Peyer's patch (tissue), 4 donors: ENCODE data around the gene NPAS2. TPM values are rescaled to one million over a fixed set of nuclear protein-coding genes. Genes with fewer than 3 reads are reported as not detected.
A peak's percentile ranks its signal among the peaks of the same experiment; 100 is the strongest.

ENCODE experiments used
- DNase-seq, 3 donors: peaks; one replicate each; pipeline ENCODE4 v3.0.0-alpha.2; 2017 to 2019
- H3K27ac ChIP-seq, 4 donors: fragments of 200-600 bp; sonication (generic); one replicate each; pipeline ENCODE4 v1.5.1; 2016 to 2019
- H3K27me3 ChIP-seq, 2 donors: fragments of 200-600 bp; sonication (generic); one replicate each; pipeline ENCODE4 v1.5.1; 2019
- H3K36me3 ChIP-seq, 3 donors: fragments of 200-600 bp; sonication (generic); one replicate each; pipeline ENCODE4 v1.5.1; 2016 to 2019
- H3K4me1 ChIP-seq, 4 donors: fragments of 200-600 bp; sonication (generic); one replicate each; pipeline ENCODE4 v1.5.1; 2016 to 2019
- H3K4me3 ChIP-seq, 4 donors: fragments of 200-600 bp; sonication (generic); 1 replicate in 3 of 4; 2 replicates in 1 of 4; pipeline ENCODE4 v1.5.1; 2016 to 2019; ENCODE audit warnings: mild to moderate bottlenecking in 1 of 4
- H3K9me3 ChIP-seq, 4 donors: fragments of 200-600 bp; sonication (generic); one replicate each; pipeline ENCODE4 v1.5.1; 2016 to 2019; ENCODE audit warnings: mild to moderate bottlenecking in 1 of 4
- CTCF ChIP-seq, 6 experiments: fragments of 450-650 bp in 4 of 6; fragments of 200-600 bp in 2 of 6; sonication (generic) in 1 of 6; IDR thresholded peaks; one replicate each; pipeline ENCODE4 v1.5.1; 2017 to 2019; ENCODE audit warnings: antibody characterized with exemption in 6 of 6, mild to moderate bottlenecking in 3 of 6, moderate library complexity in 1 of 6
- POLR2A ChIP-seq, 2 donors: fragments of 450-650 bp; IDR thresholded peaks; one replicate each; pipeline ENCODE4 v1.5.1; 2017; ENCODE audit warnings: antibody characterized with exemption in 2 of 2, mild to moderate bottlenecking in 2 of 2, moderate library complexity in 2 of 2
- total RNA-seq, 4 donors: library from RNA; depleted of rRNA; stranded (reverse); fragments of >200 nt; gene quantifications; one replicate each; pipeline ENCODE4 v1.1.0, GENCODE V29; 2016

Gene NPAS2
- total RNA-seq, 4 donors from 2014 or later, result 29.7 to 99.5 (median 95.5) TPM

- Histone ChIP-seq H3K36me3 (no peaks in the 10 kb centered on the region), H3K9me3 (no peaks in the 10 kb centered on the region), H3K4me3 (no peak overlapping the region), H3K27me3 (no peaks in the 10 kb centered on the region), H3K27ac (peak overlapping the region in 3 of 4 donors; percentile 57 to 87 (median 73)), H3K4me1 (peaks cover 0 to 15% (median 0%) of the 10 kb centered on the region in 4 donors)
- TF ChIP-seq CTCF (IDR thresholded peaks at IDR 0.05) (no peak), POLR2A (IDR thresholded peaks at IDR 0.05) (no peak)
- no peak for DNase-seq
Observed at GRCh38 chr2:100779908-100780202, 40.1 kb upstream of the NPAS2 start.

- Histone ChIP-seq H3K9me3 (no peaks in the 10 kb centered on the region), H3K27me3 (no peaks in the 10 kb centered on the region), H3K4me1 (peaks cover 0 to 20% (median 0%) of the 10 kb centered on the region in 4 donors), H3K36me3 (no peaks in the 10 kb centered on the region), H3K27ac (peak overlapping the region in 3 of 4 donors; percentile 57 to 87 (median 73)), H3K4me3 (no peak overlapping the region)
- DNase-seq, result peak in 1 of 3 donors; percentile 51
- peak in 1 of 6 experiments; percentile 14 for TF ChIP-seq CTCF (IDR thresholded peaks at IDR 0.05)
- no peak for TF ChIP-seq POLR2A (IDR thresholded peaks at IDR 0.05)
Observed at GRCh38 chr2:100780203-100781008, 39.5 kb upstream of the NPAS2 start.

- peak overlapping the region in 2 of 4 donors; percentile 73 to 87 for H3K27ac ChIP-seq
- no peak for TF ChIP-seq CTCF (IDR thresholded peaks at IDR 0.05)
- TF ChIP-seq POLR2A (IDR thresholded peaks at IDR 0.05), result no peak
Observed at GRCh38 chr2:100781009-100781325, 39.0 kb upstream of the NPAS2 start.

GRCh38 chr2:100781523-100782379 is 38.2 kb upstream of the NPAS2 start:
- Histone ChIP-seq H3K27me3 (no peaks in the 10 kb centered on the region), H3K4me1 (peaks cover 0 to 33% (median 0%) of the 10 kb centered on the region in 4 donors), H3K9me3 (no peaks in the 10 kb centered on the region), H3K4me3 (no peak overlapping the region), H3K27ac (no peak overlapping the region), H3K36me3 (no peaks in the 10 kb centered on the region)
- no peak for TF ChIP-seq CTCF (IDR thresholded peaks at IDR 0.05)
- TF ChIP-seq POLR2A (IDR thresholded peaks at IDR 0.05), result no peak
- no peak for DNase-seq

More at GRCh38 chr2:100781009-100781325, 39.0 kb upstream of the NPAS2 start:
- no peaks in the 10 kb centered on the region for H3K36me3 ChIP-seq
- no peaks in the 10 kb centered on the region for H3K27me3 ChIP-seq
- H3K9me3 ChIP-seq, result no peaks in the 10 kb centered on the region
- no peak overlapping the region for H3K4me3 ChIP-seq
- no peak for DNase-seq
- H3K4me1 ChIP-seq, result peaks cover 0 to 26% (median 0%) of the 10 kb centered on the region in 4 donors

GRCh38 chr2:100782380-100782878 is 37.5 kb upstream of the NPAS2 start:
- H3K4me3 ChIP-seq, result no peak overlapping the region
- no peaks in the 10 kb centered on the region for H3K36me3 ChIP-seq
- no peak for DNase-seq
- no peak for TF ChIP-seq POLR2A (IDR thresholded peaks at IDR 0.05)
- no peak for TF ChIP-seq CTCF (IDR thresholded peaks at IDR 0.05)
- no peaks in the 10 kb centered on the region for H3K9me3 ChIP-seq
- no peaks in the 10 kb centered on the region for H3K27me3 ChIP-seq
- H3K27ac ChIP-seq, result no peak overlapping the region
- H3K4me1 ChIP-seq, result peaks cover 0 to 34% (median 0%) of the 10 kb centered on the region in 4 donors
